ENCODE results near the gene TCEAL6.
"Not testable (repeated sequence)": the region's sequence is repeated elsewhere in the genome, so short reads cannot be mapped to it uniquely, and the experiment has no call there.

GRCh38 chrX:102142274-102142673, at the start of gene TCEAL6:
- TF ChIP-seq EZH2 (IDR thresholded peaks at IDR 0.05; ENCODE audit: low read length, missing control alignments); CTCF (conservative IDR thresholded peaks at IDR 0.05 in 1 of 2, IDR thresholded peaks at IDR 0.05 in 1 of 2; ENCODE audit: low read depth in 1 of 2, low read length in 2 of 2): not testable (repeated sequence)

All from fibroblast of lung (primary cell).